NCI-H526 treated with DMSO at 0.1 percent for 48 hours (cell line): ENCODE measurements around the gene S1PR2.
"Not testable (repeated sequence)": the region's sequence is repeated elsewhere in the genome, so short reads cannot be mapped to it uniquely, and the experiment has no call there.

Experiments
- DNase-seq: peaks from one replicate; lab custom pipeline; 2025; lab: John Stamatoyannopoulos, UW

Gene S1PR2

DNA sequence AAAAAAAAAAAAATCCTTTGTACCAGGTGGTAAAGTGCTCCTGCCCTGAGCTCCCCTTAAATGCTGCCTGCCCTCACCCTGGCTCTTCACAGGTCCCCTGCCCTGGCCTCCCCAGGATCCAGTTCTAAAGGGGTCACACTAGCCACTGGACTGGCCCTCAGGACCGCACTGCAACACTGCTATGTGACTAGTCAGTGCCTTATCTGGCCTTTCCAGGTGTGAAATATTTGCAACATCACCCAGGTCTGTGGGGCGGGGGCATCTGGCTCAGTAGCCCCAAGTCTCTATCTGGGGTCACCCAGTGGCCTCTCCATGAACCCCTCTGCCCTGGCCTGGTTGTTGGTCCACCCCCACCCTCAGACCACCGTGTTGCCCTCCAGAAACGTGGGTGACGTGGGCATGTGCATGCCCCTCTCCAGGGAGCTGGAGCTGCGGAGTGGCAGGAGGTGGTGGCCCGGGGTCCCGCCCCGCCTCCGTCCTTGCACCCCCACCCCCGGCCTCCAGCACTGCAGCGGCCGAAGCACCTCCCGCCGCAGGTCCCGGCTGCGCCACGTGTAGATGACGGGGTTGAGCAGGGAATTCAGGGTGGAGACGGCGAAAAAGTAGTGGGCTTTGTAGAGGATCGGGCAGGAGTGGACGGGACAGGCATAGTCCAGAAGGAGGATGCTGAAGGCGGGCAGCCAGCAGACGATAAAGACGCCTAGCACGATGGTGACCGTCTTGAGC, 7.5 kb downstream of the S1PR2 start:
- DNase-seq = no peak

DNA sequence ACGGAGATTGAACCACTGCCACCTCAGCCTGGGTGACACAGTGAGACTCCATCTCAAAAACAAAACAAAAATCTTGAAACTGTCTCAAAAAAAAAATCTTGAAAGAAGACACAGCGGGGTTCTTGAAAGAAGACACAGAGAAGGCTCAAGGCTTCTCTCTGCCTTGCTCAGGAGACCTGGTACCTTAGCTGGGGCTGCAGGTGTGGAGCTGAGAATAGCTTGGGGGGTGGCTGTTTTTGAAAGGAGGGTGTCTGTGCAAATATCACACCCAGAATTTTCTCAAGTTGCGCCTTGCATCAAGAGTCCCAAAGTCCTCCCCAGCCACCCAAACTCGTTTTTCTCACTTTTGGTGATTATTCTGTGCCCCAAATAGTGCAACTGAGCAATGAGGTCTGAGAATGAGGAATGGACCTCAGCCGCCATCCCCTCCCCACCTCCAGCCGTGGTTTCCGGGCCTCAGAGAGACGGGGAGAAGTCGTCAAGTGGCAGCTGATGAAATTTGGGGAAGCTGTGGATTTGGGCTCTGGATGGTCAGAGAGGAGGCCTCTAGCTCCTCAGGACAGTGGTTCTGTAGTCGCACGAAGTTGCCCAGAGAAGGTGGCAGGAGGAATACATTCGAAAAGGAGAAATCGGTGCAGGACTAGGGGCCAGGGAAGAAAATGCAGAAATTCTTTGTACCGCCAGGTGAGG, 8.8 kb downstream of the S1PR2 start:
- no peak for DNase-seq

- no peak for DNase-seq
Observed at GRCh38 chr19:10220695-10221094, 10.4 kb downstream of the S1PR2 start.

DNA sequence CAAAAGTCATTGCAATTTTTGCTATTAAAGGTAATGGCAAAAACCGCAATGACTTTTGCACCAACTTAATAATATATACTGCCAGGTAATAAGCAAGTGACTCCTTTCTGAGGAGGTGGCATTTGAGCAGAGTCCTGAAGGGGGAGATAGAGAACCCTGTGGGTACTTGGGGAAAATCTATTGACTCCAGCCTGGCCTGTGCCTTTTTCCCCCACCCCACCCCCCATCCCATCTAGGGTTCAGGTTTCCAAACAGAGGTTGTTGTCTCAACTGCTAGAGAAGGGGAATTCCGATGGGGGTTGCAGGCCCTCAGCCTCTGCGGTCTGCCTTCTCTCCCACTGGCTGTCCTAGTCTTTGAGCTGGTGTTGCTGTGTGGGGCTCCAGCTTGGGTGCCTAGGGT, 11.5 kb downstream of the S1PR2 start:
- no peak for DNase-seq

DNA sequence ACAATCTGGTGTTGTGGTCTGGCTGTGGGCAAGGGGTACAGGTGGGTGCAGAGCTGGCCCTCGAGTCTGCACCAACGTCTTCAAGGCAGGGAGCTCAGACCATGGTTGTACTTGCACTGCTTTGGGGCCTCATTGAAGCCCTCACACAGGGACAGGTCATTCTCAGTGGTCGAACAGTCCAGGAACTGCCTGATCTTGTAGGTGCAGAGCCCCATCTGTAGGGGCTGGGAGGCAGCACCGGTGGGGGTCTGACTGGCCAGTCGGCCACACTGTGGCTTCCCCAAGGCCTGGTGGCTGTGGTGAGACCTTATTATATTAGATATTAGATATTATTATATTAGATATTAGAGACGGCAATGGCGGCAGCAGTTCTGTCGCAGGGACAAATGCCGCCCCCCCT, 14.0 kb downstream of the S1PR2 start:
- DNase-seq = no peak

- DNase-seq = no peak
Observed at GRCh38 chr19:10214784-10215183, 16.3 kb downstream of the S1PR2 start.

DNA sequence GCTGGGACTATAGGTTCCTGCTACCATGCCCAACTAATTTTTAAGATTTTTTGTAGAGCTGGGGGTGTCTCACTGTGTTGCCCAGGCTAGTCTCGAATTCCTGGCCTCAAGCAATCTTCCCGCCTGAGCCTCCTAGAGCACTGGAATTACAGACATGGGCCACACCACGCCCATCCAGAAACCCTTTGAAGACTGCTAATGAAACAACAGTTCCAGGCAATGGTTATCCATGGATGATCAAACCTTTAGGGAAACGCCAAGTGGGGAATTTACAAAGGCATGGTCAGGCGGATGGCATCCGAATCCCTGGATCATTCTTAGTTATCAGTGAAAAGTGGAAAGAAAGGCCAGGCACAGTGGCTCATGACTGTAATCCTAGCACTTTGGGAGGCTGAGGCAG, 19.4 kb downstream of the S1PR2 start:
- no peak for DNase-seq

DNA sequence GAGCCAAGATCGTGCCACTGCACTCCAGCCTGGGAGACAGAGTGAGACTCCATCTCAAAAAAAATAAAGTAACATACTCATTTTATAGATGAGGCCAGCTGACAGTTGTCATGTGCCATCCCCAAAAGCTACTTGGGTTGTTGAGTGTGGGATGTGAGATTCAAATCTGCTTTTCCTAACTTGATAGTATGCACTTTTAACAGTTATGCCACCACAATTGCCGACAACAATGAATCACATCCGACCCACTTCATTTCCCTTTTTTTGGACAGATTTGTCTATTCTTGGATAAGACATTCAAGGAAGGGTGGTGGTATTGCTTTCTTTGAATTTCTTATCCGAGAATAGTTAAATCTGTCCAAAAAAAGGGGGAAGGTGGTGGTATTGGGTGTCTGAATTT, 20.1 kb downstream of the S1PR2 start:
- DNase-seq = no peak

GRCh38 chr19:10209315-10209714, 21.8 kb downstream of the S1PR2 start:
- DNase-seq = no peak

DNA sequence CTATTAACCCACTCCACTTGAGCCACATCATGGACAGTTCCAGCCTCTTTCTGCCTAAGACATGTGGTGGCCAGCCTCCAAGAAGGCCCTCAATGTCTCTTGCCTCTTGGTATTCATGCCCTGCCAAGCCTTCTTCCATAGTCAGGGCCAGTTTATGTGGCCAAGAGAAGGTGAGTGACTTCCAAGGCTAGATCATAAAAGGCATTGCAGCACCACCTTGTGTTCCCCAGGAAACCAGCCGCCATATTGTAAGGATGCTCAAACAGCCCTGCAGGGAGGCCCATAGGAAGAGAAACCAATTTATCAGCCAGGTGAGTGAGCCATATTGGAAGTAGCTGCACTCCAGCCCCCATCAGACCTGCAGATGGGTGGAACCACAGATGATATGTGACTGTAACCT, 24.1 kb downstream of the S1PR2 start:
- no peak for DNase-seq

GRCh38 chr19:10206226-10206885, 24.8 kb downstream of the S1PR2 start:
- DNase-seq = no peak

DNA sequence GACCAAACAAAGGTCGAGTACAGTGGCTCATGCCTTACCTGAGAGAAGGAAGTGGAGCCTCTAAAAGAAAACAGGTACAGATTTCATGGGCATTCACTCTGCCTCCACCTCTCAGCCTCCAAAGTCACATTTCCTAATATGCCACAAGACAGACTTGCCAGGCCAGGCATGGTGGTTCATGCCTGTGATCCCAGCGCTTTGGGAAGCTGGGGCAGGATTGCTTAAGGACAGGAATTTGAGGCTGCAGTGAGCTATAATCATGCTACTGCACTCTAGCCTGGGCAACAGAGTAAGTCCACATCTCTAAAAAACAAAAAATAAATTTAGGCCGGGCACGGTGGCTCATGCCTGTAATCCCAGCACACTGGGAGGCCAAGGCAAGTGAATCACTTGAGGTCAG, 25.5 kb downstream of the S1PR2 start:
- no peak for DNase-seq

GRCh38 chr19:10203686-10204085, 27.4 kb downstream of the S1PR2 start:
- DNase-seq = no peak

DNA sequence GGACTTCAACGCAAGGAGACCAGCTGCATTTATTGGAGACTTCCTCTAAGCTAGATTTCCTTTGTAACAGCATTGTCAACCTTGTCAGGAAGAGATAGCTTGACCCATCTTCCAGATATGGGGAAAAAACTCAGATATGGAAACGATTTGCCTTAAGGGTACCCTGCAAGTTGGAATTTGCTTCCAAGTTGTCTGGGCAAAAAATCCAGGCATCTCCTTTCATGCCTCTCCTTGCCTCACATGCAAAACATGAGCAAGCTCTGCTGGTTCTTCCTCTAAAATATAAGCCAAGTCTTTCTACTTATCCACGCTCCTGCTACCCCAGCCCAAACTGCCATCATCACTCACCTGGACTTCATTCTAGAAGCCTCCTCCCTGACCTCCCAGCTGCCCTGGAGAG, 30.0 kb downstream of the S1PR2 start:
- DNase-seq = peak; percentile 17

- not testable (repeated sequence) for DNase-seq
Observed at GRCh38 chr19:10200101-10200500, 31.0 kb downstream of the S1PR2 start.

DNA sequence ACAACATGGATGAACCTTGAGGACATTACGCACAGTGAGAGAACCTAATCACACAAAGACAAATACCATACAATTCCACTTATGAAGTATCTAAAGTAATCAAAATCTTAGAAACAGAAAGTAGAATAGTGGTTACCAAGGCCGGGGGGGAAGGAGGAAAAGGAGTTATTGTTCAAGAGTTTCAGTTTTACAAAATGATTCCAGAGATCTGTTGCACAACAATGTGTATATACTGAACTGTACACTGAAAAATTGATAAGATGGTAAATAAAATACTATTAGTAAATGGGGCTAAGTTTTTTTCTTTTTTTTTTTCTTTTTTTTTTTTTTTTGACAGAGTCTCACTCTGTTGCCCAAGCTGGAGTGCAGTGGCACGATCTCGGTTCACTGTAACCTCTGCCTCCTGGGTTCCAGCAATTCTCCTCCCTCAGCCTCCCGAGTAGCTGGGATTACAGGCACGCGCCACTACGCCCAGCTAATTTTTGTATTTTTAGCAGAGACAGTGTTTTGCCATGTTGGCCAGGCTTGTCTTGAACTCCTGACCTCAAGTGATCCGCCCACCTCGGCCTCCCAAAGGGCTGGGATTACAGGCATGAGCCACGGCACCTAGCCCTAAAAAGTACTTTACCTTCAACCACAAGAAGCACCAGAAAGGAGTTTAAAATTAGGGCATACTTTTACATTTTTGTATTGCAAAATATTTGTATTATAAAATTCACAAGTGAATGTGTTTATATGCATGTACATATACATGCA, 32.1 kb downstream of the S1PR2 start:
- DNase-seq = not testable (repeated sequence)

GRCh38 chr19:10195199-10195519, 36.0 kb downstream of the S1PR2 start:
- DNase-seq = no peak

GRCh38 chr19:10194500-10195198, 36.5 kb downstream of the S1PR2 start, which contains the start of gene DNMT1:
Gene DNMT1 (minus strand): TSS chr19:10194953. CDS start chr19:10194899, 54 bp downstream.
- peak; percentile 88 for DNase-seq

- no peak for DNase-seq
Observed at GRCh38 chr19:10193790-10194499, 37.2 kb downstream of the S1PR2 start.

GRCh38 chr19:10192922-10193321, 38.2 kb downstream of the S1PR2 start:
- no peak for DNase-seq

DNA sequence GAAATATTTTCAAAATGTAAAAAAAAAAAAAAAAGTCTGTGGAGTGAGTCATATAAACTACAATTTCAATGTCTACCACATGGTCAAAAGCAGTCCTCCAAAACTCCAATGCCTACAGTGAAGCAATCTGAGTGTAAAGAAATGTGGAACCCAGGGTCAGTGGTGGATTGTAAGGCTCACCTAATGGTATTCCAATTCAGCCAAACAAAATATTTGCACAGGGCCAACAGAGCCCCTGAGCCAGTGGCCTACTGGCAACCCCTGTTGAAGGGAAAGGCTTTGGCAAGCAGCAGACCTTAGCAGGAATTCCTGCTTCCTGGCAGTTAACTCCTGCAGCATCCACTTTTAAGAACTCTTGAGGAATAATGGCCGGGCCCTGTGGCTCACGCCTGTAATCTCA, 39.8 kb downstream of the S1PR2 start:
- no peak for DNase-seq
